GM11168 (cell line): ENCODE results near the gene ICAM3.

Experiments
- in situ Hi-C: fragments of 300-500 bp; cut with MboI; formaldehyde crosslinking; loops from one replicate; pipeline ENCODE4 v1.12.0; 2022; ENCODE audit warnings: low sequenced_read_pairs; ENCODE audit not compliant: unreplicated experiment

ICAM3 gene

GRCh38 chr19:10294368-10294697 lies 45.1 kb downstream of the ICAM3 start:
- in situ Hi-C loops: no loop called here

- in situ Hi-C loops: no loop called here
Observed at GRCh38 chr19:10293637-10294367, 45.6 kb downstream of the ICAM3 start.

- in situ Hi-C loops: no loop called here
Observed at GRCh38 chr19:10292789-10293636, 46.4 kb downstream of the ICAM3 start.

GRCh38 chr19:10292206-10292788 lies 47.1 kb downstream of the ICAM3 start:
- in situ Hi-C loops: no loop called here

GRCh38 chr19:10291554-10292205 lies 47.7 kb downstream of the ICAM3 start:
- in situ Hi-C loops: no loop called here

GRCh38 chr19:10290876-10291553 lies 48.4 kb downstream of the ICAM3 start:
- in situ Hi-C loops: no loop called here

GRCh38 chr19:10290357-10290875 lies 49.0 kb downstream of the ICAM3 start:
- in situ Hi-C loops: no loop called here

- in situ Hi-C loops: no loop called here
Observed at GRCh38 chr19:10289836-10290356, 49.5 kb downstream of the ICAM3 start, which contains the start of gene ICAM5. ICAM5 (plus strand) TSS chr19:10289952; CDS start chr19:10290044, 92 bp downstream.

- in situ Hi-C loops: no loop called here
Observed at GRCh38 chr19:10289167-10289835, 50.1 kb downstream of the ICAM3 start.

GRCh38 chr19:10288662-10289166 lies 50.7 kb downstream of the ICAM3 start:
- in situ Hi-C loops: no loop called here

- in situ Hi-C loops: no loop called here
Observed at GRCh38 chr19:10286803-10287737, 52.4 kb downstream of the ICAM3 start, which contains the start of gene ICAM4. ICAM4 (plus strand) TSS chr19:10286955; CDS start chr19:10287013, 58 bp downstream.

- in situ Hi-C loops: no loop called here
Observed at GRCh38 chr19:10285393-10285792, 54.0 kb downstream of the ICAM3 start.

GRCh38 chr19:10284960-10285278 lies 54.5 kb downstream of the ICAM3 start:
- in situ Hi-C loops: no loop called here

- in situ Hi-C loops: no loop called here
Observed at GRCh38 chr19:10284065-10284959, 55.1 kb downstream of the ICAM3 start.
